GM12878 (cell line): ENCODE results near the gene COL16A1. TPM values are rescaled to one million over a fixed set of nuclear protein-coding genes. Genes with fewer than 3 reads are reported as not detected.
A peak's percentile ranks its signal among the peaks of the same experiment; 100 is the strongest.

Source experiments
- ATAC-seq: fragments of 200-7000 bp; cut with Tn5 transposase; 3 replicates; pipeline ENCODE4 v1.9.1; 2020; ENCODE audit warnings: mild to moderate bottlenecking, moderate library complexity
- BruUV-seq: library from RNA; stranded (reverse); fragments of 400-500 nt; replicated peaks from 2 replicates; lab custom pipeline; 2021; lab: Mats Ljungman, UMichigan
- CTCF ChIA-PET: fragments of 300-600 bp; sonication (Branson Sonifier 250); formaldehyde crosslinking; extraction: SDS; loops from one replicate; lab custom pipeline; 2021; ENCODE audit warnings: inconsistent platforms; lab: Yijun Ruan, JAX
- POLR2A ChIA-PET: fragments of 350-600 bp; formaldehyde crosslinking; extraction: SDS; loops from one replicate; lab custom pipeline; 2021; ENCODE audit warnings: inconsistent platforms; lab: Charles Lee
- RAD21 ChIA-PET: fragments of 300-600 bp; sonication (Branson Sonifier 250); formaldehyde crosslinking; loops from one replicate; lab custom pipeline; 2023; ENCODE audit warnings: antibody characterized with exemption; ENCODE audit not compliant: unreplicated experiment; lab: Charles Lee
- SMC1A ChIA-PET: fragments of 300-600 bp; sonication (Branson Sonifier 250); formaldehyde crosslinking; loops from one replicate; lab custom pipeline; 2023; ENCODE audit not compliant: unreplicated experiment, uncharacterized antibody; lab: Charles Lee
- DNase-seq: peaks from one replicate; pipeline ENCODE4 v3.0.0-alpha.2; 2011; ENCODE audit warnings: low read depth, low spot score
- FAIRE-seq: peaks from 3 replicates; lab custom pipeline; 2011; peaks lifted over from hg19 to GRCh38; lab: Jason Lieb, UNC
- H2AFZ ChIP-seq: 2 replicates; pipeline ENCODE4 v1.6.0; 2011; ENCODE audit warnings: low read depth, low read length, control low read depth; ENCODE audit not compliant: control insufficient read depth
- H3K27ac ChIP-seq: 2 replicates; pipeline ENCODE4 v1.5.1; 2011; ENCODE audit warnings: control low read depth; ENCODE audit not compliant: control insufficient read depth, insufficient read depth
- H3K27me3 ChIP-seq, 2 experiments: replicated peaks in 1 of 2; 2 replicates each; pipeline versions ENCODE4 v1.6.0 to v1.6.1; 2011; ENCODE audit warnings: low read length in 1 of 2; ENCODE audit not compliant: control insufficient read depth in 2 of 2, insufficient read depth in 2 of 2
- H3K36me3 ChIP-seq, 2 experiments: 2 replicates each; pipeline ENCODE4 v1.5.1; 2011; ENCODE audit warnings: low read length in 1 of 2; ENCODE audit not compliant: control insufficient read depth in 2 of 2, insufficient read depth in 2 of 2
- H3K4me1 ChIP-seq: 2 replicates; pipeline ENCODE4 v1.6.1; 2011; ENCODE audit warnings: mild to moderate bottlenecking, low read length, moderate library complexity, mixed read lengths; ENCODE audit not compliant: control insufficient read depth, insufficient read depth
- H3K4me2 ChIP-seq: 2 replicates; pipeline ENCODE4 v1.6.0; 2011; ENCODE audit warnings: control low read depth; ENCODE audit not compliant: control insufficient read depth, insufficient read depth
- H3K4me3 ChIP-seq: fragments of 200-600 bp; sonication (generic); 2 replicates; pipeline ENCODE4 v1.5.1; 2016
- H3K79me2 ChIP-seq: 2 replicates; pipeline ENCODE4 v1.6.0; 2011; ENCODE audit warnings: low read length; ENCODE audit not compliant: control insufficient read depth, insufficient read depth
- H3K9ac ChIP-seq: 2 replicates; pipeline ENCODE4 v1.8.0; 2011; ENCODE audit warnings: low read length, control low read depth, mixed read lengths; ENCODE audit not compliant: control insufficient read depth, insufficient read depth
- H3K9me3 ChIP-seq: replicated peaks from 3 replicates; pipeline ENCODE4 v1.5.1; 2011; ENCODE audit warnings: mild to moderate bottlenecking, low read length; ENCODE audit not compliant: control insufficient read depth, insufficient read depth
- H4K20me1 ChIP-seq: 2 replicates; pipeline ENCODE4 v1.6.0; 2011; ENCODE audit not compliant: control insufficient read depth, insufficient read depth
- ASH2L ChIP-seq: fragments of 300-600, 200-600 bp; sonication (generic); IDR thresholded peaks from 2 replicates; pipeline ENCODE4 v1.6.1; 2017; ENCODE audit warnings: low read depth, mild to moderate bottlenecking, borderline replicate concordance
- BMI1 ChIP-seq: fragments of 450-650 bp; IDR thresholded peaks from 2 replicates; pipeline ENCODE4 v1.6.1; 2016; ENCODE audit warnings: mild to moderate bottlenecking, moderate library complexity, borderline replicate concordance
- CBFB ChIP-seq: IDR thresholded peaks from 2 replicates; pipeline ENCODE4 v1.6.1; 2016; ENCODE audit warnings: antibody characterized with exemption, low read depth
- CREB1 ChIP-seq: IDR thresholded peaks from 2 replicates; pipeline ENCODE4 v1.6.1; 2012; ENCODE audit warnings: low read depth, mild to moderate bottlenecking, inconsistent platforms
- FOXM1 ChIP-seq: IDR thresholded peaks from 2 replicates; pipeline ENCODE4 v1.6.1; 2012; ENCODE audit warnings: low read depth, mild to moderate bottlenecking, inconsistent platforms, low read length, moderate library complexity
- JUNB ChIP-seq: IDR thresholded peaks from 2 replicates; pipeline ENCODE4 v1.6.1; 2016; ENCODE audit warnings: antibody characterized with exemption, mild to moderate bottlenecking
- JUND ChIP-seq: IDR thresholded peaks from 2 replicates; pipeline ENCODE4 v1.6.1; 2012; ENCODE audit warnings: low read depth, mild to moderate bottlenecking, low read length, improper control_type of control experiment, moderate library complexity
- MTA2 ChIP-seq: fragments of 450-650 bp; IDR thresholded peaks from 2 replicates; pipeline ENCODE4 v1.6.1; 2016; ENCODE audit warnings: low read depth, mild to moderate bottlenecking, moderate library complexity
- MXI1 ChIP-seq: fragments of 150-350 bp; IDR thresholded peaks from 2 replicates; pipeline ENCODE4 v1.6.1; 2011; ENCODE audit warnings: low read depth, mild to moderate bottlenecking, inconsistent platforms, low read length, improper control_type of control experiment
- NR2C1 ChIP-seq: fragments of 450-650 bp; IDR thresholded peaks from 2 replicates; pipeline ENCODE4 v1.6.1; 2017; ENCODE audit warnings: antibody characterized with exemption, mild to moderate bottlenecking, moderate library complexity
- PML ChIP-seq: IDR thresholded peaks from 2 replicates; pipeline ENCODE4 v1.6.1; 2012; ENCODE audit warnings: low read length, inconsistent platforms
- POU2F2 ChIP-seq: IDR thresholded peaks from 3 replicates; pipeline ENCODE4 v1.6.1; 2011; ENCODE audit warnings: low read depth, mild to moderate bottlenecking, low read length, borderline replicate concordance
- RUNX3 ChIP-seq: IDR thresholded peaks from 2 replicates; pipeline ENCODE4 v1.6.1; 2012; ENCODE audit warnings: low read length, inconsistent platforms
- SMARCA5 ChIP-seq: fragments of 450-650 bp; IDR thresholded peaks from 2 replicates; pipeline ENCODE4 v1.6.1; 2017; ENCODE audit warnings: mild to moderate bottlenecking
- STAT3 ChIP-seq: IDR thresholded peaks from 2 replicates; pipeline ENCODE4 v1.6.1; 2011; ENCODE audit warnings: low read depth, low read length, improper control_type of control experiment
- TCF12 ChIP-seq: IDR thresholded peaks from 2 replicates; pipeline ENCODE4 v1.6.1; 2011; ENCODE audit warnings: low read depth, mild to moderate bottlenecking, low read length
- ZSCAN29 ChIP-seq: fragments of 450-650 bp; IDR thresholded peaks from 2 replicates; pipeline ENCODE4 v1.6.1; 2017; ENCODE audit warnings: mild to moderate bottlenecking, moderate library complexity
- WGBS: methylation state at CpG from one replicate; pipeline ENCODE4 v1.1.6; 2016; ENCODE audit warnings: low lambda C conversion rate; ENCODE audit not compliant: insufficient replicate concordance, insufficient coverage; ENCODE audit errors: missing lambda C conversion rate; 5-methylcytosine and 5-hydroxymethylcytosine counted together
- in situ Hi-C: fragments of 300-500 bp; cut with MboI; formaldehyde crosslinking; loops from 9 replicates; pipeline ENCODE4 v1.14.3; 2018; ENCODE audit warnings: mixed read lengths
- intact Hi-C: fragments of 100-400 bp; cut with micrococcal nuclease; formaldehyde crosslinking; loops from one replicate; pipeline ENCODE4 v1.14.2; 2022; ENCODE audit not compliant: unreplicated experiment
- polyA plus RNA-seq, 11 experiments: library from polyadenylated mRNA; depleted of rRNA in 4 of 11; unstranded in 6 of 11; stranded (reverse) in 5 of 11; fragments of >200 nt; fragmentation: Nextera tagmentation in 4 of 11; fragmentation: Illumina TruSeq in 1 of 11; extraction: Ambion mirVana in 4 of 11; extraction: Trizol in 1 of 11; gene quantifications; 1 replicate in 1 of 11; 2 replicates in 10 of 11; pipeline versions ENCODE4 v1.2.1 to v1.2.3, GENCODE V29; 2011 to 2016; ENCODE audit warnings: inconsistent platforms in 2 of 11, missing spikeins in 2 of 11, low read depth in 1 of 11
- total RNA-seq, 4 experiments: library from RNA; depleted of rRNA in 3 of 4; stranded (reverse); fragments of >200 nt in 3 of 4; fragmentation: Illumina TruSeq in 1 of 4; extraction: Trizol in 1 of 4; gene quantifications; 2 replicates each; pipeline versions ENCODE4 v1.2.1 to v1.2.3, GENCODE V29; 2013 to 2021
- TF ChIP-seq, protein P1 (sequence below): fragments of 450-650 bp; IDR thresholded peaks from 2 replicates; pipeline ENCODE4 v1.6.1; 2016; ENCODE audit warnings: mild to moderate bottlenecking
- TF ChIP-seq, protein P2 (sequence below): fragments of 450-650 bp; IDR thresholded peaks from 2 replicates; pipeline ENCODE4 v1.6.1; 2017; ENCODE audit warnings: mild to moderate bottlenecking, low read depth, inconsistent platforms; ENCODE audit not compliant: poor library complexity, severe bottlenecking

Gene COL16A1
- total and polyA plus RNA-seq, 10 of the 15 experiments (the other 5 are each of a cell fraction or from before 2014, with no cell fraction given) = 0.02 to 3.7 (median 0.59) TPM

GRCh38 chr1:31605908-31606427 is 97.8 kb downstream of the COL16A1 start:
- 14% methylated on average over 4 of the region's 4 CpGs for WGBS
- peak overlapping the region; percentile 16 for H2AFZ ChIP-seq
- ATAC-seq (peak; percentile 98), DNase-seq (peak; percentile 96), FAIRE-seq (peak; percentile 95)
- peak overlapping the region; percentile 47 for H3K27ac ChIP-seq
- H4K20me1 ChIP-seq = no peaks in the 10 kb centered on the region
- H3K4me1 ChIP-seq = peaks cover 11% of the 10 kb centered on the region
- RAD21 ChIA-PET = interaction anchor here (0.6 to 2.1 kb wide), 8 partner anchors 11 to 644 kb away, joined by 3 to 8 read pairs (median 4); no protein-coding TSS in a partner anchor
- H3K9me3 ChIP-seq = peaks cover 3% of the 10 kb centered on the region; the same call in 2 of the 3 replicates
- SMC1A ChIA-PET = interaction anchor here (0.7 to 2.5 kb wide), 9 partner anchors 10 to 139 kb away, joined by 3 to 17 read pairs (median 3); no protein-coding TSS in a partner anchor
- POLR2A ChIA-PET = no interaction called here
- intact Hi-C loops = no loop called here
- no peaks in the 10 kb centered on the region for H3K79me2 ChIP-seq
- CTCF ChIA-PET = interaction anchor here (0.6 to 4.4 kb wide), 14 partner anchors 11 to 211 kb away, joined by 3 to 22 read pairs (median 4); no protein-coding TSS in a partner anchor
- peak overlapping the region; percentile 21; the same call in 1 of the 2 replicates for H3K4me2 ChIP-seq
- H3K36me3 ChIP-seq = no peaks in the 10 kb centered on the region
- BruUV-seq = no TSS peak
- H3K27me3 ChIP-seq = no peaks in the 10 kb centered on the region
- H3K9ac ChIP-seq = no peak overlapping the region
- in situ Hi-C loops = no loop called here
- H3K4me3 ChIP-seq = no peak overlapping the region
- TF ChIP-seq MXI1 (peak; percentile 40; the same call in 1 of the 2 replicates), PML (peak; percentile 75), SMARCA5 (peak; percentile 85; the same call in 1 of the 2 replicates), TCF12 (peak; percentile 74), MTA2 (peak; percentile 92), NR2C1 (no peak), BMI1 (peak; percentile 73), FOXM1 (peak; percentile 92), RUNX3 (peak; percentile 89), CREB1 (peak; percentile 95), ZSCAN29 (no peak), JUND (peak; percentile 77; the same call in 1 of the 2 replicates), ASH2L (no peak), POU2F2 (peak; percentile 99), STAT3 (no peak), CBFB (0 out of 2 replicates have a peak, but pooled peaks have one; percentile 35), JUNB (peak; percentile 97)
- TF ChIP-seq, protein P1, sequence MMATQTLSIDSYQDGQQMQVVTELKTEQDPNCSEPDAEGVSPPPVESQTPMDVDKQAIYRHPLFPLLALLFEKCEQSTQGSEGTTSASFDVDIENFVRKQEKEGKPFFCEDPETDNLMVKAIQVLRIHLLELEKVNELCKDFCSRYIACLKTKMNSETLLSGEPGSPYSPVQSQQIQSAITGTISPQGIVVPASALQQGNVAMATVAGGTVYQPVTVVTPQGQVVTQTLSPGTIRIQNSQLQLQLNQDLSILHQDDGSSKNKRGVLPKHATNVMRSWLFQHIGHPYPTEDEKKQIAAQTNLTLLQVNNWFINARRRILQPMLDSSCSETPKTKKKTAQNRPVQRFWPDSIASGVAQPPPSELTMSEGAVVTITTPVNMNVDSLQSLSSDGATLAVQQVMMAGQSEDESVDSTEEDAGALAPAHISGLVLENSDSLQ = peak; percentile 39
- TF ChIP-seq, protein P2, sequence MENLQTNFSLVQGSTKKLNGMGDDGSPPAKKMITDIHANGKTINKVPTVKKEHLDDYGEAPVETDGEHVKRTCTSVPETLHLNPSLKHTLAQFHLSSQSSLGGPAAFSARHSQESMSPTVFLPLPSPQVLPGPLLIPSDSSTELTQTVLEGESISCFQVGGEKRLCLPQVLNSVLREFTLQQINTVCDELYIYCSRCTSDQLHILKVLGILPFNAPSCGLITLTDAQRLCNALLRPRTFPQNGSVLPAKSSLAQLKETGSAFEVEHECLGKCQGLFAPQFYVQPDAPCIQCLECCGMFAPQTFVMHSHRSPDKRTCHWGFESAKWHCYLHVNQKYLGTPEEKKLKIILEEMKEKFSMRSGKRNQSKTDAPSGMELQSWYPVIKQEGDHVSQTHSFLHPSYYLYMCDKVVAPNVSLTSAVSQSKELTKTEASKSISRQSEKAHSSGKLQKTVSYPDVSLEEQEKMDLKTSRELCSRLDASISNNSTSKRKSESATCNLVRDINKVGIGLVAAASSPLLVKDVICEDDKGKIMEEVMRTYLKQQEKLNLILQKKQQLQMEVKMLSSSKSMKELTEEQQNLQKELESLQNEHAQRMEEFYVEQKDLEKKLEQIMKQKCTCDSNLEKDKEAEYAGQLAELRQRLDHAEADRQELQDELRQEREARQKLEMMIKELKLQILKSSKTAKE = peak; percentile 96
